ENCODE measurements around the gene FNBP1L.

FNBP1L gene

DNA sequence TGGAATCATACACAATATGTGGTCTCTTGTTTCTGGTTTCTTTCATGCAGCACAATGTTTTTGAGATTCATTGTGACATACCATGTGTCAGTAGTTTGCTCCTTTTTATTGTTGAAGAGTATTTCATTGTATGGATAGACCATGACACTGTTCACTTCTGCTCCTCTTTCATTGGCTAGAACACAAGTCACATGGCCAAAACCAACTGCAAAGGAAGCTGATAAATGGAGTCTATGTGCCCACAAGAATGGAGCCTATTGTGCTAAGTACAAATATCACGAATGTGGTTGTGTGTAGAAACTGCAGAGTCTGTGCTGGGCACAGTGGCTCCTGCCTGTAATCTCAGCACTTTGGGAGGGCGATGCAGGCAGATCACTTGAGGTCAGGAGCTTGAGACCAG is 28.6 kb upstream of the FNBP1L start:
- H3K4me3 ChIP-seq (ENCODE audit: low read depth, low read length): no peak overlapping the region

DNA sequence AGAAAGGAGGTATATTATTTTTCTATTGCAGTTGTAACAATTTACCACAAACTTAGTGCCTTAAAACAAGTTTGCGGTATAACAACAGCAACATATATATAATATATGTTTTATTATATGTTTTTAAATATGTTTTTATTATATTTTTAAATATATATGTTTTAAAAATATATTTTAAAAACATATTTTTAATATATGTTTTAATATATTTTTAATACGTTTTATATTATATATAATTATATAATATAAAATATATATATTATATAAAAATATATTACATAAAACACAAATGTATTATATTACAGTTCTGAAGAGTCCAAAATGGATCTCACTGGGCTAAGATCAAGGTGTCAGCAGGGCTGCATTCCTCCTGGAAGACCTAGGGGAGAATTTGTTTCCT is 27.5 kb upstream of the FNBP1L start:
- H3K4me3 ChIP-seq (ENCODE audit: low read depth, low read length): no peak overlapping the region
- TF ChIP-seq, protein P1, sequence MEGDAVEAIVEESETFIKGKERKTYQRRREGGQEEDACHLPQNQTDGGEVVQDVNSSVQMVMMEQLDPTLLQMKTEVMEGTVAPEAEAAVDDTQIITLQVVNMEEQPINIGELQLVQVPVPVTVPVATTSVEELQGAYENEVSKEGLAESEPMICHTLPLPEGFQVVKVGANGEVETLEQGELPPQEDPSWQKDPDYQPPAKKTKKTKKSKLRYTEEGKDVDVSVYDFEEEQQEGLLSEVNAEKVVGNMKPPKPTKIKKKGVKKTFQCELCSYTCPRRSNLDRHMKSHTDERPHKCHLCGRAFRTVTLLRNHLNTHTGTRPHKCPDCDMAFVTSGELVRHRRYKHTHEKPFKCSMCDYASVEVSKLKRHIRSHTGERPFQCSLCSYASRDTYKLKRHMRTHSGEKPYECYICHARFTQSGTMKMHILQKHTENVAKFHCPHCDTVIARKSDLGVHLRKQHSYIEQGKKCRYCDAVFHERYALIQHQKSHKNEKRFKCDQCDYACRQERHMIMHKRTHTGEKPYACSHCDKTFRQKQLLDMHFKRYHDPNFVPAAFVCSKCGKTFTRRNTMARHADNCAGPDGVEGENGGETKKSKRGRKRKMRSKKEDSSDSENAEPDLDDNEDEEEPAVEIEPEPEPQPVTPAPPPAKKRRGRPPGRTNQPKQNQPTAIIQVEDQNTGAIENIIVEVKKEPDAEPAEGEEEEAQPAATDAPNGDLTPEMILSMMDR (IDR thresholded peaks at IDR 0.05; ENCODE audit: borderline replicate concordance, insufficient read depth, low read depth, low read length): no peak

More for the DNA sequence above, 28.6 kb upstream of the FNBP1L start:
- TF ChIP-seq, protein P1 (IDR thresholded peaks at IDR 0.05; ENCODE audit: borderline replicate concordance, insufficient read depth, low read depth, low read length): no peak

DNA sequence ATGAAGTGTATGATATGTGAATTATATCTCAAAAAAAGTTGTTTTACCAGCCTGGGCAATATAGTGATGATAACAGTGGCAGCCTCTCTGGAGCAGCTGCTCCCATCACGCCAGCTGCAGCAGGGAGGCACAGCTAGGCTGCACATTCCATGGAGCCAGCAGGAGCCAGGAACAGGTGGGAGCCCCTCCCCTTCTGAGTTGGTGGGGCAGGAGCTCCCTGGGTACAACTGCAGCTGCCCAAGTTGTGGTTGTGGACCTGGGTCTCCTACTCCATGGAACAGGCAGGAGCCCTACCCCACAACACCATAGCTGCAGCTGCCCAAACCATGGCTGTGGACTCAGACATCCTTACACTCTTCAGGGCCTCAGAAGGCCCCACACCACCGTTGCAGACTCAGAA is 21.7 kb upstream of the FNBP1L start:
- no peak overlapping the region for H3K4me3 ChIP-seq (ENCODE audit: low read depth, low read length)
- TF ChIP-seq, protein P1 (IDR thresholded peaks at IDR 0.05; ENCODE audit: borderline replicate concordance, insufficient read depth, low read depth, low read length): no peak

DNA sequence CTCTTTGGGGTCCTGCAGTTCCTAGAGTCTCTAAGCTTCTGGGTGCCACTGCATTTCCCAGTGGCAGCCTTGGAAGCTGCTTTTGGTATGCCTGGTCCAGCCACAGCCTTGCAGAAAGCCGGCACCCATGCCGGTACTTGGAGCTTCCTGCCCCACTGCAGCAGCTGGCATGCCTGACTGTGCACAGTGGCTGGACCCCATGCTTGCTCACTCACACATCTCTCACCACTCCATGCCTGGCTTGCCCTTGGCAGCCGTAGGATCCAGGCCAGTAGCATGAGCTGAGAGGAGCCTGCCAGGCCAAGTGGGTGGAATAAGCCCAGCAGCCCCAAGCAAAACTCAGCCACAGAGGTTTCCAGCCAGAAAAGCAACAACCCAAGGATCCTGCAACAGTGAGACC is 20.3 kb upstream of the FNBP1L start:
- H3K4me3 ChIP-seq (ENCODE audit: low read depth, low read length): no peak overlapping the region
- TF ChIP-seq, protein P1 (IDR thresholded peaks at IDR 0.05; ENCODE audit: borderline replicate concordance, insufficient read depth, low read depth, low read length): no peak

DNA sequence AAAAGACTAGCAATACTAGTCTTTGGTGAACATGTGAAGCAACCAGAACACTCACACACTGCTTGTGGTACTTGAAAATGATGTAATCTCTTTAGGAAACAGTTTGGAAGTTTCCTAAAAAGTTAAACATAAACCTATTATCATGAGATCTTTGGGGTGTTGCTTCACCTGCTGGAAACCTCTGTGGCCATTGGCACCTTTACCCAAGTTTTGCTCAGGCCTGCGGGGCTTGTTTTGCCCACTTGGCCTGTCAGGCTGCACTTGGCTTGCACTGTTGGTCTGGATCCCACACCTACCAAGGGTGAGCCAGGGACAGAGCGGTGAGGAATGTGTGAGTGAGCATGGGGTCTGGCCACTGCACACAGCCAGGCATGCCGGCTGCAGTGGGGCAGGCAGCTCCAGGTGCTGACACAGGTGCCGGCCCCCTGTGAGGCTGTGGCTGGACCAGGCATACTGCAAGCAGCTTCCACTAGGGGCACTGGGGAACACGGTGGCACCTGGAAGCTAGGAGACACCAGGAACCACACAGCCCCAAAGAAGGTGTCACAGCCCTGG is 14.4 kb upstream of the FNBP1L start:
- TF ChIP-seq, protein P1 (IDR thresholded peaks at IDR 0.05; ENCODE audit: borderline replicate concordance, insufficient read depth, low read depth, low read length): peak; percentile 35; the same call in 1 of the 2 replicates

DNA sequence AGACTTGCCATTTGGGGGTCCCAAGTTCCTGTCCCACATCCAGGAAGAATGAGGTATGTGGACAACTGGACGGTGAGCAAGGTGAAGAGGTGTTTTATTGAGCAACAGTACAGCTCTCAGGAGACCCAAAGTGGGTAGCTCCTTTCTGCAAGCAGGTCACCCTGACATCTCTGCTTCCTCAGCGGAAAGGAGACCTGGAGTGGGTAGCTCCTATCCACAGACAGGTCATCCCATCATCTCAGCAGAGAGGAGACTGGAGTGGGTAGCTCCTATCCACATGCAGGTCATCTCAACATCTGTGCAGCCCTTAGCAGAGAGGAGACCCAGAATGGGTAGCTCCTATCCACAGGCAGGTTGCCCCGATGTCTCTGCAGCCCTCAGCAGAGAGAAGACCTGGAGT is 13.8 kb upstream of the FNBP1L start:
- H3K4me3 ChIP-seq (ENCODE audit: low read depth, low read length): no peak overlapping the region
- TF ChIP-seq, protein P1 (IDR thresholded peaks at IDR 0.05; ENCODE audit: borderline replicate concordance, insufficient read depth, low read depth, low read length): no peak

More for the DNA sequence above, 14.4 kb upstream of the FNBP1L start:
- H3K4me3 ChIP-seq (ENCODE audit: low read depth, low read length): no peak overlapping the region

DNA sequence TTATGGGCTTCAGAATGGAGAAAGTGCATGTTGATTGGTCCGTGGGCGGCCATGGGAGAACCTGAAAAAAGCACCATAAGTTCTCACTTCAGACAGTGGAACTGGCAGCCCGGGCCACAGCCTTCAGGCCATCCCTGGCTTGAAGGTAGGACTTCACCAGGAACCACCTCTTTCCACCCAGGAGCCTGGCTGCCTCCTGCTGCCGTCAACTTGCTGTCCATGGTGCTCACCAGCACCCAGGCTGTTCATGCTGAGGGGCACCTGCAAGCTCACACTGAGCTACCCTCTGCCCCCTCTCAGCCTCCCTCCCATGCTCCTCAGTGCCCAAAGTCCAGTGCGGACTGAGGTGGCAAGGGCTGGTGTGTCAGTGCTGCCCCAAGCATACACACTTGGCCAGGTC is 12.9 kb upstream of the FNBP1L start:
- no peak overlapping the region for H3K4me3 ChIP-seq (ENCODE audit: low read depth, low read length)
- TF ChIP-seq, protein P1 (IDR thresholded peaks at IDR 0.05; ENCODE audit: borderline replicate concordance, insufficient read depth, low read depth, low read length): no peak
